Esophagus squamous epithelium (tissue), 4 donors: ENCODE results near the gene OSBPL9.

Experiments
- POLR2A ChIP-seq, 4 donors: fragments of 450-650 bp; IDR thresholded peaks; one replicate each; pipeline ENCODE4 v1.6.1; 2017; ENCODE audit warnings: antibody characterized with exemption in 4 of 4, mild to moderate bottlenecking in 4 of 4, moderate library complexity in 3 of 4
- TF ChIP-seq, protein P1 (sequence below), 6 experiments: fragments of 450-650 bp in 4 of 6; fragments of 200-600 bp in 2 of 6; sonication (generic) in 2 of 6; IDR thresholded peaks; one replicate each; pipeline ENCODE4 v1.5.1; 2016 to 2019; ENCODE audit warnings: antibody characterized with exemption in 6 of 6, mild to moderate bottlenecking in 4 of 6, moderate library complexity in 4 of 6

DNA sequence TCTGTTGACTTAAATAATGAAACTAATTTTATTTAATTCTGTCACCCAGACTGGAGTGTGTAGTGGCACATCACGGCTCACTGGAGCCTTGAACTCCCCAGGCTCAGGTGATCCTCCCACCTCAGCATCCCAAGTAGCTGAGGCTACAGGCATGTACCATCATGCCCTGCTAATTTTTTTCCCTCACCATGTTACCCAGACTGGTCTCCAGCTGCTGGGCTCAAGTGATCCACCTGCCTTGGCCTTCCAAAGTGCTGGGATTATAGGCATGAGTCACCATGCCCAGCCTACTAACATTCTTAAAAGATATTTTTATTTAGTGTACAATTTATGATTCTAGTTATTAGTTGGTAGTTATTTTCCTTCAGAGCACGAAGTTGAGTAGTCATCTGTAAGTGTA is 212.2 kb downstream of the OSBPL9 start:
- TF ChIP-seq POLR2A (IDR thresholded peaks at IDR 0.05), result no peak
- TF ChIP-seq, protein P1, sequence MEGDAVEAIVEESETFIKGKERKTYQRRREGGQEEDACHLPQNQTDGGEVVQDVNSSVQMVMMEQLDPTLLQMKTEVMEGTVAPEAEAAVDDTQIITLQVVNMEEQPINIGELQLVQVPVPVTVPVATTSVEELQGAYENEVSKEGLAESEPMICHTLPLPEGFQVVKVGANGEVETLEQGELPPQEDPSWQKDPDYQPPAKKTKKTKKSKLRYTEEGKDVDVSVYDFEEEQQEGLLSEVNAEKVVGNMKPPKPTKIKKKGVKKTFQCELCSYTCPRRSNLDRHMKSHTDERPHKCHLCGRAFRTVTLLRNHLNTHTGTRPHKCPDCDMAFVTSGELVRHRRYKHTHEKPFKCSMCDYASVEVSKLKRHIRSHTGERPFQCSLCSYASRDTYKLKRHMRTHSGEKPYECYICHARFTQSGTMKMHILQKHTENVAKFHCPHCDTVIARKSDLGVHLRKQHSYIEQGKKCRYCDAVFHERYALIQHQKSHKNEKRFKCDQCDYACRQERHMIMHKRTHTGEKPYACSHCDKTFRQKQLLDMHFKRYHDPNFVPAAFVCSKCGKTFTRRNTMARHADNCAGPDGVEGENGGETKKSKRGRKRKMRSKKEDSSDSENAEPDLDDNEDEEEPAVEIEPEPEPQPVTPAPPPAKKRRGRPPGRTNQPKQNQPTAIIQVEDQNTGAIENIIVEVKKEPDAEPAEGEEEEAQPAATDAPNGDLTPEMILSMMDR (IDR thresholded peaks at IDR 0.05), result no peak
